Measurements from ENCODE around the gene BRD3.

Gene BRD3

GRCh38 chr9:134053941-134054761 lies 13.7 kb downstream of the BRD3 start:
- no peak for DNase-seq (ENCODE audit: low read depth)
- no peak overlapping the region for H3K4me3 ChIP-seq (ENCODE audit: low read depth, low read length)
- no peak for TF ChIP-seq CTCF (IDR thresholded peaks at IDR 0.05; ENCODE audit: control insufficient read depth, extremely low read depth, insufficient read depth)

GRCh38 chr9:134053401-134053871 lies 14.4 kb downstream of the BRD3 start:
- H3K4me3 ChIP-seq (ENCODE audit: low read depth, low read length) = no peak overlapping the region
- no peak for DNase-seq (ENCODE audit: low read depth)
- TF ChIP-seq CTCF (IDR thresholded peaks at IDR 0.05; ENCODE audit: control insufficient read depth, extremely low read depth, insufficient read depth) = no peak

- no peak for TF ChIP-seq CTCF (IDR thresholded peaks at IDR 0.05; ENCODE audit: control insufficient read depth, extremely low read depth, insufficient read depth)
- DNase-seq (ENCODE audit: low read depth) = no peak
These were observed 14.9 kb downstream of the BRD3 start for GRCh38 chr9:134052941-134053340.

GRCh38 chr9:134052491-134052890 lies 15.3 kb downstream of the BRD3 start:
- DNase-seq (ENCODE audit: low read depth) = no peak
- no peak for TF ChIP-seq CTCF (IDR thresholded peaks at IDR 0.05; ENCODE audit: control insufficient read depth, extremely low read depth, insufficient read depth)
- H3K4me3 ChIP-seq (ENCODE audit: low read depth, low read length) = no peak overlapping the region

More at GRCh38 chr9:134052941-134053340, 14.9 kb downstream of the BRD3 start:
- H3K4me3 ChIP-seq (ENCODE audit: low read depth, low read length) = no peak overlapping the region

- DNase-seq (ENCODE audit: low read depth) = no peak
- TF ChIP-seq CTCF (IDR thresholded peaks at IDR 0.05; ENCODE audit: control insufficient read depth, extremely low read depth, insufficient read depth) = no peak
- H3K4me3 ChIP-seq (ENCODE audit: low read depth, low read length) = no peak overlapping the region
These were observed 16.5 kb downstream of the BRD3 start for GRCh38 chr9:134051319-134051718.

GRCh38 chr9:134050726-134051125 lies 17.1 kb downstream of the BRD3 start:
- DNase-seq (ENCODE audit: low read depth) = no peak
- H3K4me3 ChIP-seq (ENCODE audit: low read depth, low read length) = no peak overlapping the region
- no peak for TF ChIP-seq CTCF (IDR thresholded peaks at IDR 0.05; ENCODE audit: control insufficient read depth, extremely low read depth, insufficient read depth)
